Inflammatory macrophage treated with lipopolysaccharide for 1 hour (primary cell): Measurements from ENCODE around the gene RCN2.
A peak's percentile ranks its signal among the peaks of the same experiment; 100 is the strongest.

Source experiments
- DNase-seq, 2 donors: peaks; one replicate each; pipeline ENCODE4 v3.0.0-alpha.2; 2020 to 2022

RCN2 gene

GRCh38 chr15:76976572-76977270 is 45.2 kb downstream of the RCN2 start:
- DNase-seq: peak; percentile 50 to 68

- DNase-seq: no peak
Observed at GRCh38 chr15:76978522-76979330, 47.2 kb downstream of the RCN2 start.

GRCh38 chr15:76979331-76979925 is 47.9 kb downstream of the RCN2 start:
- no peak for DNase-seq

GRCh38 chr15:76979996-76980520 is 48.5 kb downstream of the RCN2 start:
- DNase-seq: no peak

- DNase-seq: no peak
Observed at GRCh38 chr15:76982356-76982755, 50.8 kb downstream of the RCN2 start.

DNA sequence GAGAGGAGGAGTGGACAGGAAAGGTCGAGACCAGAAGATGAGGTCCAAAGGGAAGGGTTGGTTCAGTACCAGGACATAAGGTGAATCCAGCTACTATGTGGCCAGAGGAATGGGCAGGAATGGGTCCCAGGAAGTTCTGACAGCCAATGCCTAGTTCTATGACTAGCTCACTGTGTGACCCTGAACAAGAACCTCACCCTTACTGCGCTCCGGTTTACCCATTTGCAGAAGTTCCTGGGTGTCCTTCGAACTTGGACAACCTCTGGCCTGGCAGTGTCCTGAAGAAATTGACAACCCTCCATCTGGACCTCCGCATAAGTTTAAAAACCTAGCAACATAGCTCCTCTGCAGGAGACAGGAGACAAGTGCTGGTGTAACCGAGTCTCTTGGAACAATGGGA is 51.2 kb downstream of the RCN2 start:
- DNase-seq: no peak

- peak; percentile 67 to 71 for DNase-seq
Observed at GRCh38 chr15:76983590-76984375, 52.2 kb downstream of the RCN2 start.

- DNase-seq: no peak
Observed at GRCh38 chr15:76986743-76987142, 55.2 kb downstream of the RCN2 start.

DNA sequence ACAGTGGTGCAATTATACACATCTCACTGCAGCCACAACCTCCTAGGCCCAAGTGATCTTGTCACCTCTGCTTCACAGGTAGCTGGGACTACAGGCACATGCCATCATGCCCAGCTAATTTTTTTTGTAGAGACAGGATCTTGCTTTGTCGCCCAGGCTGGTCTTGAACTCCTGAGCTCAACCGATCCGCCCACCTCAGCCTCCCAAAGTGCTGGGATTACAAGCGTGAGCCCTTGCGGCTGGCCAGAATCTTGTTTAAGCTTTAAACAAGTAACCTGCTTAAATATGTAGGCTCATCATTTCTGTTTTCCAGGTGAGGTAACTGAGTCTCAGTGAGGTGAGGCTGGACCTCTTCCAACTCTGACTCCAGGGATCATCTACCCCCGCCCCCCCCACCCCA is 55.7 kb downstream of the RCN2 start:
- DNase-seq: no peak

DNA sequence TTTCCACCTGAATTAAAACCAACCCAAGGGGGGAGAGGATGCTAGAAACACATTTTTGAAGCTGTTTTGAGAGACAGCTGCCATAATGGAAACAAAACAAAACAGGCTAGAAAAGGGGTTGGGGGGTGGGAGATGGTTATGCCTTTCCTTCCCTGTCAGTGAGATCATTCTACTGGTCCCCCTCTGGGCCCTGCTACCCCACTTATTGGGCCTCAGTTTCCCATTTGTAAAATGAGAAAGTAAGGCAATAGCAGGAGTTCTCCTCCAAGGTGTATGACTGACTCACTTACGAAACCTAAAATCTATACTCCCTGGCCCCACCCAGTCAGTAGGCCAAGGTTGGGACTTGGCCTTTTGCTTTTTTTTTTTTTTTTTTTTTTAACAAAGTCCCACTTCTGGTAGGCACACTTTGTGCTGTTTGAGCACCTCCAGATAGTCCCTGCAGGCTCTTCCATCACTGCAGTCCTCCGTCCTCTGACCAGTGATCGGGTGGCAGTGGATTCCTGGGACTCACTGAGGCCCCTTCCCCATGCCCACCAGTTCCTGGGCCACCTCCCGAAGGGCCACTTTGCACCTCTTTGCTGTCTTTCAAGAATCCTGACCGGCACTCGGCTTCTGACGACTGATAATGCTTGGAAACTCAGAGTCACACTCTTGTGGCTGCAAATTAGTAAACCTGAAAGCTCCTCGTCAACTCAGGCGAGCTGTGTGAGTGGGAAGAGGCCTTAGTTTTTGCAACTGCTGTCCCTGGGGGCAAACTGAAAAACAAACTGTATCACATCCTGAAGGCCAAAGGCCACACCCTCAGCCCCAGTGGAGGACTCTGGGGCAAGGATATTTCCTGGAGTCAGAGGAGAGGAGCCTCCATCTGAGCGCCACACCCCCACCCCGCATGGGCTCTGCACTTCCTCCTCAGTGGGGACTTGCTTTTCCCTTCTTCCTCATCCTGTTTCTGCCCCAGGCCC is 56.6 kb downstream of the RCN2 start:
- peak; percentile 66 to 83 for DNase-seq

DNA sequence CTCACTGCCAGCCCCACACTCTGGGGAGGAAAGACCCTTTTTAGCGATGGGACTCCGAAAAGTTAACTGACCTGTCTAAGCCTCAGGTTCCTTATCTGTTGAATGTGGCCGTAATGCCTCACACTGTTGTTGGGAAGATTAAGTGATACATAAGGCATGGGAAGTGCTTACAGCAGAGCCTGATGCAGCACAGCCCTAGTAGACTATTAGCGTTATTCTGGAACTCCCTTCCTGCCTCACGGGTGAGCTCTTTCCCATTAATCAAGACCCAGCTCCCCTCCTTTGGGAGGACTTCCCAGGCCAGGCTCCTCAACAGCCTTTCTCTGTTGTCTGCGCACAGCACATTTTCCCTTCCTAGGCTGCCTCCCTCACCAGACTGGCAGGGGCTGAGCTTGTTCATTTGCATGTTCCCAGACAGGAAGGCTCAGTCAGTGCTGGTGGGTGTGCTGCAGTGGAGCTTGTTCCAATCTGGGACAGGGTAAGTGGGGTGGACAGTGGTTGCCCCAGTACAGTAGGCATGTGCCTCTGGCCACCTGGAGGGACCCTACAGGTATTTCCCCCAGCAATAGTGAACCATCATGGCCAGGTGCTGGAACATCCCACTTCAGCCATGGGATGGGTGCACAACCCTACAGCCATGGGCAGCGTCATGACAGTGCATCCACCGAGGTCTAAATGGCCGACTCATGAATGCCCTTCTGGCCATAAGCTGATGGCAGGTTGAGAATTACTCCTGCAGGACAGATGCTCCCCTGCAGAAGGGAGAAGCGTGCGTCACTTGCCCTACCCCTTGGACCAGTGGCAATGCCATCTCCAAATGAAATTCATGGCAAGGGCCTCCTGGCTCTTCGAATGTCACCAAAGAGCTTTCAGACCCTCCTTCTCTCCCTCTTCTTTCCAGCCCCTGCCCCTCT is 57.6 kb downstream of the RCN2 start:
- peak; percentile 31 to 63 for DNase-seq

GRCh38 chr15:76991048-76991447 is 59.5 kb downstream of the RCN2 start:
- DNase-seq: peak; percentile 71 to 92

GRCh38 chr15:76991741-76992645 is 60.4 kb downstream of the RCN2 start:
- DNase-seq: peak; percentile 53 to 63

DNA sequence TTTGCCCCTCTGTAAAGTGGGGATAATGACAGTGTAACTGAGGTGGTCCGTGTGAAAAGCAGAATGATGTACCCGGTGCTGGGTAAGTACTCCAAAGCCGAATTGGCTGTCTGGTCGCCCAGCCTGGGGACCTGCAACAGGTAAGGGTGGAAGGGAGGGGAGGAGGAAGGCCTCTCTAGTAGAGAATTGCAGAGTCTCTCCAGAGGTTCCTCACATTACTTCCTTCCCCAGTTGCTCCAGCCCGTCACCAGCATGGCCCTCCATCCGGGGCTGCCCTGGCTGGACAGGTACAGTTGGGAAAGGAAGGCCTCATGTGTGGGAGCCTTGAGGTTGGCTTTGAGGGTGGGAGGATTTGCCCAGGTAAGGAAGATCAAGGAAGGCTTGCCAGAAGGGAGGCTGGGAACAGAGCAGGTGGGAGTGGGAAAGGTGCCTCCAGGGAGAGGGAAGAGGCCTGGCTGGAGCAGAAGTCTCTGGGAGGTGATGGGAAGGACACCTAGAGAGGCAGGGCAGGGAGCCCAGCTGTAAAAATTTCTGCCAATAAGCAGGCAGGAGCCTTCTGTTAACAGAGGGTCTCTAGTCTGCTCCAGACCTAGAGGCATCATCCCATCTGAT is 61.7 kb downstream of the RCN2 start:
- DNase-seq: no peak

DNA sequence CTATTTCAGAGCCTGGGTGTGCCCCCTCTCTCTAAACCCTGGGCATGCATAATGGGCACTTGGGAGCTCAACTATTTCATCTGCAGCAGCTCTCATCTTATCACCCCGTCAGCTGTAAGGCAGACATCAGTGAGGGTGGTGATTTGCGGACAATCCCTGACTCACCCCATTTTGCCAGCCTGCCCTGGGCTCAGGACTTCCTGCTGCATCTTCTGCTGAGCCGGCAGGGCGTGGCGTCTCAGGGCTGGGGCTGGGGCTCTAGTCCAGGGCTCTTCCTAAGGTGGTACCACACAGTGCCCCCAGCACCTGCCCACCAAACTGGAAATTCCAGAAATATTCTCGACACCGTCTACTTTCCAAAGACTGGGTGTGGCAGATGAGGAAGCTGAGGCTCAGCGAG is 62.5 kb downstream of the RCN2 start:
- DNase-seq: peak; percentile 72 to 73

GRCh38 chr15:76994496-76994895 is 62.9 kb downstream of the RCN2 start:
- no peak for DNase-seq

DNA sequence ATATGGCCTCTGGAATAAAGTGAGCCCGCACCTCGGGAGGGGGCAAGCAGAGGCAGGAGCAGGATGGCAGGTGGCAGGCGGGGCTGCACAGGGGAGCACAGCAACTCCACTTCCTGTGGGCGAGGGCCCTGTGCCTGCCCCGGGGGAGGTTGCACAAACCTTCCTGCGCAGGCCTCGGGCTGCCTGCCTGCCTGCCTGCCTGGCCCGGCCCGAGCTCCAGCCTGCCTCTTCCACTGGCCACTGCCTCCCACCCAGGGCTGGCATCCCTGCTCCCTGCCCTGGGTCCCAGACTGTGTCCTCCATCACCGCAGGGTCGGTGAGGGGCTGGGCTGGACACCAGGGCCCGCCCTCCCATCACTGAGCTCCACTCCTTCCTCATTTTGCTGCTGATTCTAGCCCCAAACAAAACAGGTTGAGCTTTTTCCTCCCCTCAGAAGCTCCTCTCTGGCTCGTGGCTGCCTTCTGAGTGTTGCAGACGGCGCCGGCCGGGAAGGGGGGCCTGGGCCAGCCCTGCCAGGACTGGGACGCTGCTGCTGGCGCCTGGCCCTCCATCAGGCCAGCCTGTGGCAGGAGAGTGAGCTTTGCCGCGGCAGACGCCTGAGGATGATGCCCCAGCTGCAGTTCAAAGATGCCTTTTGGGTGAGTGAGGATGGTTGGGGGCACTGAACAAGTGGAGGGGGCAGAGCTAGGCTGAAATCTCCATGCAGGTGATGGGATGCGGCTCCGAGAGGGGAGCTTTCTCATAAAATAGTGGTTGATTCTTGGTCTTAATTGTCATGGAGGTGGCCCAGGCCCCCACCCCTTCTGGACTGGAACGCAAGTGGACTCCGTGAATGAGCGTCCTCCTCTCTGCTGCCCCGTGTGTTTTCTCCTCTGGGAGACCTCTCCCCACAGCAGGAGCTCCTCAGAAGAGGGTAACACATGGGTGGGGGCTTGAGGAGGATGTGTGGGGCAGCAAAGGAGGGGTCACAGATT is 63.7 kb downstream of the RCN2 start, which contains the start of gene PSTPIP1:
PSTPIP1 (plus strand) TSS at position 156 of the 975 bp plus-strand sequence; CDS start at position 604, 448 bp downstream.
- DNase-seq: no peak
